GM18873 (cell line): ENCODE measurements around the gene AMPD2.

Experiments used
- ATAC-seq: cut with Tn5 transposase; IDR thresholded peaks from one replicate; pipeline ENCODE4 v1.9.1; 2021; ENCODE audit warnings: mild to moderate bottlenecking, moderate library complexity, moderate number of reproducible peaks; ENCODE audit not compliant: unreplicated experiment, low FRiP score

Gene AMPD2

DNA sequence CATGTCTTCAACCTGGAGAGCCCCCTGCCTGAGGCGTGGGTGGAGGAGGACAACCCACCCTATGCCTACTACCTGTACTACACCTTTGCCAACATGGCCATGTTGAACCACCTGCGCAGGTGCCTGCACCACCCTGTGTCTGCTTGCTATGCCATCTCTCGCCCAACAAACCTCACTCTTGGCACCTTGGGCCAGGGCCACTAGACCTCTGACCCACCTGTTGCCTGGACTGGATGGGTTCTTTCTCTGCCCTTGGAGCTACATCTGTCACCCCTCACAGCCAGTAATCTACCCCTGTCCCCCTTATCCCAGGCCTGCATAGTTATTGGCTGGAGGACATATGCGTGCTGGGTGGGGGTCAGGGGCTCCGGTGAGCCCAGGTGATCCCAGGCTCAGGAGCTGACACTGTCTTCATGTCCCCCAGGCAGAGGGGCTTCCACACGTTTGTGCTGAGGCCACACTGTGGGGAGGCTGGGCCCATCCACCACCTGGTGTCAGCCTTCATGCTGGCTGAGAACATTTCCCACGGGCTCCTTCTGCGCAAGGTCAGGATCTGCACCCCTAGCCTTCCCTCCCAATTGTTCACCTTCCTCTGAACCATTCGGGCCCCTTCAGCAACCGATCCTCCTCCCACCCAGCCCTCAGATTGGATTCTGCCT lies 9.9 kb downstream of the AMPD2 start:
- ATAC-seq = no peak

DNA sequence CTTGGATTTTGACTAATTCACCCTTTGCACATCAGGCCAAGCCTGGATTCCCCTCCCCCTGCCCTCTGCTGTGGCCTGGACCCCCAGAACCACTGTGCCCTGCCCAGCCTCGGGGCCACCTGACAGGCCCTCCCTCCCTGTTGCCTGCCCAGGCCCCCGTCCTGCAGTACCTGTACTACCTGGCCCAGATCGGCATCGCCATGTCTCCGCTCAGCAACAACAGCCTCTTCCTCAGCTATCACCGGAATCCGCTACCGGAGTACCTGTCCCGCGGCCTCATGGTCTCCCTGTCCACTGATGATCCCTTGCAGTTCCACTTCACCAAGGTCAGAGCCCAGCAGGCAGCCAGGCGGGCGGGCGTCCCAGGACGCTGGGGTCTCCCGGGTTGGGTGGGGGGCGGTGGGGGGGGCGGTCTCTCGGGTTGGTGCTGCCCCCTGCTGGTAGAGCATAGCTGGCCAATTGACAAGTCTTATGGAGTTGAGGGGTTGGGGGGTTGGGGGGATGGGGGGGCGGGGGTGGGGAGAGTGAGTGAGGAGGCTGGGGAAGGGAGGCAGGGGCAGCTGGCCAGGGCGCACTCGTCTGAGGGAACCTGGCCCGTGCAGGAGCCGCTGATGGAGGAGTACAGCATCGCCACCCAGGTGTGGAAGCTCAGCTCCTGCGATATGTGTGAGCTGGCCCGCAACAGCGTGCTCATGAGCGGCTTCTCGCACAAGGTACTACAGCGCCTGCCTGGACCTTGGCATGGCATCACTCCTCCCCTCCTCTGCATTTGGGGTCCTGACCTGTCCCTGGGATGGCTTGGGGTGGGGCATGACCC lies 10.7 kb downstream of the AMPD2 start:
- ATAC-seq = no peak

DNA sequence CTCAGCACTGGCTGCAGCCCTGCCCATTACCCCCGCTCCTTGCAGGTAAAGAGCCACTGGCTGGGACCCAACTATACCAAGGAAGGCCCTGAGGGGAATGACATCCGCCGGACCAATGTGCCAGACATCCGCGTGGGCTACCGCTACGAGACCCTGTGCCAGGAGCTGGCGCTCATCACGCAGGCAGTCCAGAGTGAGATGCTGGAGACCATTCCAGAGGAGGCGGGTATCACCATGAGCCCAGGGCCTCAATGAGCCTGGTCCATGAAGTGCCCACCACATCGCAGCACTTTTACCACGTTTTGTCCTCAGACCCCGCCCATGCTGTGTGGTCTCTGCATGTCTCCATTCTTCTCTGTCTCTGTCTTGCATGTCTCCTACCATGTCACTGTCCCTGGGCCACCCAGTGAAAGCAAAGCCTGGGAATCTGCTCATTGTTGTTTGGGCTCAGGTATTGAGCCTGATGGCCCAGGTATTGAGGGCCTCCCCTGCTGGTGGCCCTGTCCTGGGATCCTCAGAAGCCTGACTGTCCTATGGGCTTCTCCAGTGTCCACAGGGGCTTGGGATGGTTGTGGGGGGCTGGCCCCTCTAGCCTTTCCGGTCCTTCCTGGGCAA lies 11.4 kb downstream of the AMPD2 start:
- no peak for ATAC-seq

DNA sequence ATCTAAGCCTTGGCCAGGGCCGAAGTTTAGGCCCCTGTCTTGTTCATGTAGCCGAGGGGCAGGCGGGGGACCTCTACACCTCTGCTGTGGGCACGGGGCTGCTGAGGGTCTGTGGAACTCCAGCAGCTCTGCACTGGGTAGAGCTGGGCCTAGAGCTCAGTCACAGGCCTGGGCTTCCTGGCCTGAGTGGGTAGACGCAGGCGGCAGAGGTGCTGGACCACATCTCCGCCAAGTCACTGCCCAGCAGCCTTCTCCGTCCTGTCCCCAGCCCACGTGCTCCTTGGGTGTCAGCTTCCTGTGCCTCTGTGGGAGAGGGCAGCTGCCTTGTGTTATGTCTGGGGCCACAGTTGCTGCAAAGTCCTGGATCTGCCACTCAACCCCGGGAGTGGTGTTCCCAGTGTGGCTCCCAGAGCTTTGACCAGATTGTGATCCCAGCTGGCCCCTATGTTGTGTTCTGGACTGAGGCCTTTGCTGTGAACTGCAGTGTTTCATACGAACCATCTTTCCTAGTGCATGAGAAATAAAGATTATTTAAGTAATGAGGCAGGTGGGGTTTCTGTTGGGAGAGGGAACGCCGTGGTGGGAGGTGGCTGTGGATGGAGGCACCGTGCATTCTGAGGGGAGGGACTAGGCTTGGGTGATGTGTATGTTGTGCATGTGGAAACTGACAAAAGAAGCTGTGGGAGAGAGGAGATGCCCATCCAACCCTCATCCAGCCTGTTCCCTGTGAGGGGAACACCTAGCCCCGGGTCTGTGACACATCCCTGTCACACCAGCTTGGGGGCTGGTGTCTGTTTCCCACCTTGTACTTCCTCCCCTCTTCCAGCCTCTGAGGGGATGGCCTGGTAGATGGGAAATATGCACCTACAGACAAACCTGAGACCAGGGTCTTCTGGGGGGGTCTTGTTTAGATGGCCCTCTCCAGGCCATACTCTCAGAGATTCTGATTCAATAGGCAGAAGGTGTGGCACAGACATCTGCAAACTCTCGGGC lies 12.2 kb downstream of the AMPD2 start:
- ATAC-seq = no peak

DNA sequence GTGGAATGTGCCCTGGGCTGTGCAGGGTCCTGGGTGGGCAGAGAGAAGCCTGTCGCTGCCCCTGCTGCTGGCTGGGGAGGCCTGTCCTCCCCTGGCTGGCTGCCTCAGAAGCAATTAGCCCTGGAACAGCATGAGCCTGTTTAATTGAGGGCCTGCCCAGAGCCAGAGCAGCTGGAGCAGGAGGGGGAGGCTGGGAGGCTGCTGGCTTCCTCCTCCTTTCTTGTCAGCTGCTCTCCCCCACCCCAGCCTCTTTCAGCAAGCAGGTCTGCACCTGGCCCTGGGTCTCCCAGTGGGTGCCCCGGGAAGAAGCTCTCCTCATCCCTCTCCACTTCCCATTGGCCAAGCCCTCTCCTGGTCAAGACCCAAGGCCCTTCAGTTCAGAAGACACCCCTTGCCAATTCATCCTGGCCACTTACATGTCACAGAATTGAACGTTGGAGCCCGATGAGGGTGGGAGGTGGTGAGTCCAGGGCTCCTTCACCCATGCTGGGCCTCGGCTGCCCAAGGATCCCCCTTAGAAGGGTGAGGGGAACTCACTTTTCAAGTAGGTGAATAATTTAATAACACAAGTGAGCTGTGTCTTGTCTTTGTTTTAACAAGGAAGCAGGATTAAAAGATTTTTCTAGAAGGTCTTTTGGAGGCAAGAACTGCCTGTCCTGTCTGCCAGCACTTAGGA lies 13.2 kb downstream of the AMPD2 start:
- ATAC-seq = no peak

DNA sequence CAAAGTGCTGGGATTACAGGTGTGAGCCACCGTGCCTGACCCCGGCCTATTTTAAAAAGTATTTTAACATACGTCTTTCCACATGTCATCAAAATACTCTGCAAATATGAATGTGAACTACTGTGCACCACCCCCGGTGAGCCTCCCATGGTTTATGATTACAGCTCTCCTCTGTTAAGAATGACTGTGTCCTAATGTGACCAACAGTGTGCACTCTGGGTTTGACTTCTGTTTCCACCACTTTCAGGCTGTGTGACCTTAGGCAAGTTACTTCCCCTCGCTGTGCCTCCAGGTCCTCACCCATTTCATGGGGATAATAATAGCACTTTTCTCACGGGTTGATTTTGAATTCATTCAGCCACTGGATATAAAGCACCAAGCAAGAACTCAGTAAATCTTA lies 14.7 kb downstream of the AMPD2 start:
- no peak for ATAC-seq

DNA sequence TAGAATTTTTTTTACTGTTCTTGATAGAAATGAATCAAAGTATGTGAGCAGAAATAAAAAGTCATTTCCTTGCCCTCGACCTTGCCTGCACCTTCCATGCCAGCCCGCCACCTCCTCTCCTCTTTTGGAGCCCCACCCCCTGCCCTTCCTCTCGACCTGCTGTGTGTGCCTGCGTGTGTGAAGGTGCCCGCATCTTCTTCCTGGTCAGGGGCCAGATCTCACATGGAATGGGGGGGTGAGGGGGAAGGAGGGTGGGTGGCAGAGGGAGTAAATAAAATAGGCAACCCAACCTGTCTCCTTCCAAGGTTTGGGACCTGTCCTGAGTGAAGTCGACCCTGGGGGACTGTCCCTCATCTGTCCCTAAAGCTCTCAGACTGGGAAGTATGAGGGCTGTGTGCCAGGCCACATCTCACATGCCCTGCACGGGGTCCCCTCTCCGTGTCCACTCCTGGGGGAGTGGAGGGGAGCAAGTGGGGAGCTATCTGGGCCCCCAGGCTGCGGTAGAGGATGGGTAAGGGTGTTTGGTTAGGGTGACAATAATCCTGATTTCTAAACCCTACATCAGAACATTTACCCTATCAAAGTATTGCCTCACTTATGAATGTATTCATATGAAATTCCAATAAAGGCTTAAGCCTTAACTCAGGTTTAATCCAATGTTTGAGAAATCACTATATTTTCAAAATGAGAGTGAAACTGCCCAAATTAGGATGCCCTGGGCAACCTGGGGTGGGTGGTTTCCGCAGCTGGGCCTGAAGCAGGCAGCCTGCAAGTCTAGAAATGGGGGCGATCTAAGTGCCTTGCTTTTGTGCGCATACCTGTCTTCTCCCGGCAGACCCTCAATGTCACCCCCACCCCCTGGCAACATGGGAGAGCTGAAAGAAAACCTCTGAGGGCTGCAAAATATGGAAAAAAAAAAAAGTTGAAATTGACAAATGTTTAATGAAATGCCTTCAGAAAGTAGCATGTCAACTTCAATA lies 15.4 kb downstream of the AMPD2 start:
- ATAC-seq = no peak

DNA sequence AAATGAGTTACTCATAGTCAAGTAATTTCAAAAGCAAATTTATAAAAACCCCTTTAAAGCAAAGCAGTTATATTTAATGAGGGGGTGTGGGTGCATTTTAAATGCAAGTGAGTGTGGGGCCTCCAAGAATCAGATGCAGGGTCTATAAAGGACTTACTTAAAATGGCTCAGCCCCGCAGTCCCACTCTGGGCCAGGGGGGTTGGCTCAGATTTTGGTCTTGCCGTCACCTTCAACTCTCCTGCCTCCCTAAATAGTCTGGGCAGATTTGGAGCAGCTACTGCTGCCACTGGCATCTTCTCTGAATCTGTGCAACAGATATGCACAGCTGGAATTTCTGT lies 16.2 kb downstream of the AMPD2 start:
- no peak for ATAC-seq

DNA sequence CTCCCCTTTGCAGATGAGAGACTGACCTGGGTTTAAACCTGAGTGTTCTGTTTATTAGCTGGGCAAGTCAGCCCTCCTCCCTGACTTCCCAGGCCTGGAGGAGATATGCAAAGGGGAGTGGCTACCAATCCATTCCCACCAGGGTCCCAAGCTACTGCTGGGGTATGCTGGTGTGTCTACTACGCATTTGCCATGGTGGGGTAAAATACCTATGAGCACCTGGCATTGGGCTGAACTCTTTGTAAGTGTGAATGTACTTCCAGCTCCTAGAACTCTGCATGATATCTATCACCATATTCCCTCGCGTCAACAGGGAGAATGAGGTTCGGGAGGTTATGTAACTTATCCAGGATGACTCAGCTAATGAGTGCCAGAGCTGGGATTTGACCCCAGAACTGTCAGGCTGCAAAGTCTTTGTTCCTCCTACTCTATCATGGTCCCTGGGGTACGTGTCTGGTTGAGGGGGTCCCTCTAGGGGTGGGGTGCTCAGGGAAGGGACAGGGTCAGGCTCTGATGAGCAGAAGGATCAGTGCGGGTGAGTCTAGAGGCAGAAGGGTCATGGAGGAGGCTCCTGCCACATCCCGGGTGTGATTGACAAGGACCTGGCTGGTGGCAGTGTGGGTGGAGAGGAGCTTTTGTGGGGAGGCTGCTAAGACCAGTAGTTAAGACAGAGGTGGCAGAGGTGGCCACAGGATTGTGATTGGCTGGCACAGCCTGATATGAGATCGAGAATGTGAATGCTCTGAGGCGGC lies 16.7 kb downstream of the AMPD2 start:
- ATAC-seq = no peak

DNA sequence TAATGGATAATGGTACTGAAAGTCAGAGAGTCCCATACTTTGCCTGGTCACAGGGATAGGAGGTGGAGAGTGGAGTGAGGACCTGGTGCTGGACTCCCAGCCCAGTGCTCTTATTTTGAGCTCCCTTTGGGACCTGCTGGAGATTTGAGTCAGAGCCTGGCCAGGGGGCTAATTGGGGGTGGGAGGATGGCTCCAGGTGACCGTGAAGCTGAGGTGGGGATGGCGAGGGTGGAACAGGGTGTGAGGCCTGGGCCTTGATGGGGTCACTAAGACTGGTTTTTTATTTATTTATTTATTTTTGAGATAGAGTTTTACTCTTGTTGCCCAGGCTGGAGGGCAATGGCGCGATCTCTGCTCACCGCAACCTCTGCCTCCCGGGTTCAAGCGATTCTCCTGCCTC lies 17.8 kb downstream of the AMPD2 start:
- no peak for ATAC-seq

DNA sequence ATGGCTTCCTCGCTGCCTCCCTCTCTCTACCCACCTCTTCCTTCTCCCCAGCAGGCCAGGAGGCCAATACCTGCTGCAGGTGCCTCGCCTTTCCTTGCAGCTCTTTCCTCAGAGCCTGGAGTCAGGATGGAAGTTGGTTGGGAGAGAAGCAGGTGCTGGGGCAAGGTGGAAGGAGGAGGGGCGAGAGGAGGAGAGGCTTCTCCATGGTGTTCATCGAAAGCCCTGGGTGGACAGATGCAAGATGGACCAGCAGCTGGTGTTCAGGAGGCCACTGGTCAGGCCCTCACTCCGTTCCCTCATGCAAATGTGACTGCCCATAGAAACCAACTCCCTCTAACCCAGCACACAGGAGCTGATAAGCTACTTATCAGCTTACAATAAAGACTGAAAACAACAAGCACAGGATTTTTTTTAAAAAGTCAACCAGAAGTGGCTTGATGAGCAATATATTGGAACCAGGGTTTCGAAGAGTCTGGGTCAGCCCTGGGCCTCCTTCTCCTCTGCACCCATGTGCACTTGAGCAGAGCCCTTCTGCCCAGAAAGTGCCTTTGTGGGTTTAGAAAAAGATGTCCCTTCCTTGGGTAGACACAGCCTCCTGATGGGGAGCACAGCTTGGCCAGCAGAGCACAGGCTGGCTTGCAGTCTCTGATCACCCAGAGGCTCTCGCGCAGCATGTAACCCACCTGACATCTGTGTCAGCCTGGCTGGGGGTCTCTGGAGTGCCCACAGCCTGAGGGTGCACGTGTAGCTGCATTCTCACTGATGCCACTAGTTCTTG lies 19.6 kb downstream of the AMPD2 start:
- no peak for ATAC-seq

DNA sequence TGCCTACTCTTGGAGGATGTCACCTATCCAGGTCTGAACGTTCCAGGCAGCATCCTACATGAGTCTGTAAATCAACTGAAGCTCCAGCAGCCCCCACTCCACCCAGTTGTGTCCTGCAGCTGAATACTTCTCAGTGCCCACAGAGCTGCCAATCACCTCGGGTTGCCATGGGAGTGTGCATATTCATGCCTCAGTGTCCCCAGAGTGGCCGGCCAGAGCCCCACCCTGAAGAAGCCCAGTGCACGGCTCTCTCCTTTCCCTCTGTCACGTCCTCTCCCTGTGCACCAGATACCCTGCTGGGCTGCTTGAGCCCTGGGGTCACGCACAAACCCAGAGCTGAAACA lies 20.2 kb downstream of the AMPD2 start:
- no peak for ATAC-seq

DNA sequence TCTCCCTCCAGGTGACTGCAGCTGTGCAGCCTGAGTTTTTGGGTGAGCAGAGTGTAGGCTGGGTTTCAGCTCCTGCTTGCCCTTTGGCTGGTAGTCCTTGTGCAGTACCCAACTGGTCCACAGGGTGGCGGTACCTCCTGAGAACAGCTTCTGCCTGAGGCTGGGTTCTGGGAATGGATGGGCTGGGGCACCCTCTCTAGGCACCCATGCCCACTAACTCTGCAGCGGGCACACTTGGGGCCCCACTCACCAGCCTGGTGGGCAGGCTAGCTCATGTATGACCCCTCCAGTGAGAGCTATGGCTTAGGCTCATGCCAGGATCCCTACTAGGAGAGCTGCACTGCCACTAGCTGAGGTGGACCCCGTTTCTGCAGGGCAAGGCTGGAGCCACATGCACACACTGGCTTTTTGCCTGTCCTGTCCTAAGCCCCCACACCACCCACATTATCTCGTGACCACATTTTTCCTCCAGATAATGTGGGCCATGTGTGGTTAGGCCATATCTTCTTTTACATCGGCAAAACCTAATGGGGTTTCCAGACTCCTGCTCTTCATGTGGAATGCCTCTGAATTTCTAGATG lies 20.7 kb downstream of the AMPD2 start:
- peak; percentile 41 for ATAC-seq

DNA sequence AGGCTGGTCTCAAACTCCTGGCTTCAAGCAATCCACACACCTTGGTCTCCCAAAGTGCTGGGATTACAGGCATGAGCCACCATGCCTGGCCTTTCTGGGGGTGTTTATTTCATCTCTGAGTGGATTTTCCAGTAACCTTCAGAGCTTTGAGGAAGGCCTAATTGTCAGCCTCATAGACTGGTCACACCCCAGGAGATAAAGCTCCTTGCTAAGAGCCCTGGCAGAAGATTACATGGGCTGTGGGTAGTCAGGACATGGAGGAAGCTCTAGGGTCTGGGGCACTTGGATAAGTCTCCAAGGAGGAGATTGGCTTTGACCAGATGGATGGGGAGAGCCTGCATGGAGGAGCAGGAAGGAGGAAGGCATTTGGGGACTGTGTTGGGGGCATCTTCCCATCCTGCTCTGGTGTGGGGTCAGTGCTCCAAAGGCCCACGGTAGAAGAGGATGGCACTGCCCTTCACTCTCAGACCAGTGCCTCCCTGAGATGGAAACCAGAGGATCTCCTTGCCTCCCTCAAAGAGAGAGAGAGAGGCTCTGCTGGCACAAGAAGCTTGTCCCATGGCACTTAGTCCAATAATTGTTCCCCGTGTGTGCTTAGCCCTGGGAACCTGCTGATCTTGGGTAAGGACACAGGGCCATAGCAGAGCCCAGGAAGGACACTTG lies 21.6 kb downstream of the AMPD2 start:
- no peak for ATAC-seq

DNA sequence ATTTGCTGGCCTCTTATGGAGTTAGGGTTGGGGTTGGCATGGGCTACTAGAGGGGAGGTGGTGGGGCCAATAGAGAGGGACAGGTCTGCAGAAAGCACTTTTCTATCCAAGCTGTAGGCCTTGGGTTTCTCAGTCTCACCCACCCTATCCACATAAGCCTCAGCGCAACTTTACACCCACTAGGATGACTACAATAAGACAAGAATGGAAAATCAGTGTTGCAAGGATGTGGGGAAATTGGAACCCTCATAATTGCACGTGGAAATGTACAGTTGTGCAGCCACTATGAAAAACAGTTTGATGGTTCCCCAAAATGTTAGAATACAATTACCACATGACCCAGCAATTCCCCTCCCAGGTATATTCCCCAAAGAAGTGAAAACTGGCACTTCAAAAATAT lies 22.2 kb downstream of the AMPD2 start:
- ATAC-seq = no peak

DNA sequence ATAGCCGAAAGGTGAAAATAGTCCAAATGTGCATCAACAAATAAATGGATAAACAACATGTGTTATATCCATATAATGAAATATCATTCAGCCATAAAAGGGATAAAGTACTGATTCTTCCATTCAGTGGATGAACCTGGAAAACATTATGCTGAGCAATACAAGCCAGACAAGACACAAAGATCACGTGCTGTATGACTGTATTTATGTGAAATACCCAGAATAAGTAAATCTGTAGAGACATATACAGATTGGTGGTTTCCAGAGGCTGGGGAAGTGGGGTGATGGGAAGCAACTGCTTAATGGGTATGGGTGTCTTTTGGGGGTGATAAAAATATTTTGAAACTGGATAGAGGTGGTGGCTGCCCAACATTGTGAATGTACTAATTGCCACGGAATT lies 23.0 kb downstream of the AMPD2 start:
- no peak for ATAC-seq
